Measurements from ENCODE around the gene NEBL.

Gene NEBL

GRCh38 chr10:20863008-20863407, 34.1 kb downstream of the NEBL start:
- no peak for DNase-seq

- peak in 1 of 2 donors; percentile 42 for DNase-seq
These were observed 38.6 kb downstream of the NEBL start for GRCh38 chr10:20858292-20859124.

GRCh38 chr10:20856484-20856883, 40.6 kb downstream of the NEBL start:
- DNase-seq: no peak

GRCh38 chr10:20855398-20856038, 41.6 kb downstream of the NEBL start:
- no peak for DNase-seq

GRCh38 chr10:20853276-20853675, 43.8 kb downstream of the NEBL start:
- no peak for DNase-seq

- DNase-seq: no peak
These were observed 44.8 kb downstream of the NEBL start for GRCh38 chr10:20852303-20852702.

GRCh38 chr10:20847512-20847911, 49.6 kb downstream of the NEBL start:
- no peak for DNase-seq

GRCh38 chr10:20846263-20846662, 50.8 kb downstream of the NEBL start:
- DNase-seq: no peak

GRCh38 chr10:20841419-20841818, 55.7 kb downstream of the NEBL start:
- DNase-seq: no peak

GRCh38 chr10:20839910-20840309, 57.2 kb downstream of the NEBL start:
- no peak for DNase-seq

- DNase-seq: no peak
These were observed 58.0 kb downstream of the NEBL start for GRCh38 chr10:20839141-20839540.

- DNase-seq: no peak
These were observed 60.7 kb downstream of the NEBL start for GRCh38 chr10:20836401-20836800.

GRCh38 chr10:20835335-20835734, 61.8 kb downstream of the NEBL start:
- no peak for DNase-seq

GRCh38 chr10:20834825-20835224, 62.3 kb downstream of the NEBL start:
- DNase-seq: no peak

- DNase-seq: no peak
These were observed 74.3 kb downstream of the NEBL start for GRCh38 chr10:20822825-20823224.

GRCh38 chr10:20817646-20818045, 79.5 kb downstream of the NEBL start:
- DNase-seq: no peak

- DNase-seq: no peak
These were observed 80.0 kb downstream of the NEBL start for GRCh38 chr10:20817116-20817515.

GRCh38 chr10:20814116-20814515, 83.0 kb downstream of the NEBL start:
- DNase-seq: no peak

- no peak for DNase-seq
These were observed 86.0 kb downstream of the NEBL start for GRCh38 chr10:20811131-20811530.

- DNase-seq: no peak
These were observed 87.5 kb downstream of the NEBL start for GRCh38 chr10:20809631-20810030.

- DNase-seq: no peak
These were observed 90.6 kb downstream of the NEBL start for GRCh38 chr10:20806487-20806886.

GRCh38 chr10:20797290-20797689, 99.8 kb downstream of the NEBL start:
- no peak for DNase-seq

- DNase-seq: no peak
These were observed 101.7 kb downstream of the NEBL start for GRCh38 chr10:20795391-20795790.

GRCh38 chr10:20785174-20785573, 111.9 kb downstream of the NEBL start:
- no peak for DNase-seq
